ENCODE results near the gene KDM5B. TPM values are rescaled to one million over a fixed set of nuclear protein-coding genes. Genes with fewer than 3 reads are reported as not detected.

The KDM5B gene
- total RNA-seq, 4 donors from 2014 or later, result 74.2 to 113 (median 89.2) TPM

DNA sequence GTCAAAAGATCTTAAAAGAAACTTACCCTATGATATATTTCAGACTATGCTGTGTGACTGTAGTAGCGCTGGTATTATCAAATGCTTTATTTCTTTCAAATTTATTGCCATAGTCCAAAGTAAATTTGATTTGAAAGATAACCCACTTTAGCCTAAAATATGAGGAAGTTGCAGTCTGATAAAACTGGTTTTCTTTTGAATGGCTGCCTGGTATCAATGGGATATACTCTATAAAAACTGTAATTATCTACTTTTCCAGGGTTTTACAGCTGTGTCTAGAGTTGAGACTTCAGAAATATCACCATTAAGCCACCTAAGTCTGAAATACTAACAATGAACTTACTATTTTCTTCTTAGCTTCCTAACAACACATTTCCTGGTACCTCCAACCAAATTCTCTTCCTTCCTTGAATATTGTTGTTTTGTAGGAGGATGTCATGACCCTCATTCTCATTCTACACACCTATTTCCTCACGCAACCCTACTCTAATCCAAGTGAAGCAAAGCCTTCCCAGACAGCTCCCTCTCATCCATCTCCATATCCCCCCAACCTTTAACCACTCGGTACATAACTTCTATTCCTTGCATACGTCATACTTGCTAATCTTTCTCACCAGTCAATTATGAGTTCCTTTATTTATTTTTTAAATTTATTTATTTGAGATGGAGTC lies 17.0 kb downstream of the KDM5B start:
- WGBS, 2 donors, result 88 to 90% methylated on average over 4 of the region's 4 CpGs

DNA sequence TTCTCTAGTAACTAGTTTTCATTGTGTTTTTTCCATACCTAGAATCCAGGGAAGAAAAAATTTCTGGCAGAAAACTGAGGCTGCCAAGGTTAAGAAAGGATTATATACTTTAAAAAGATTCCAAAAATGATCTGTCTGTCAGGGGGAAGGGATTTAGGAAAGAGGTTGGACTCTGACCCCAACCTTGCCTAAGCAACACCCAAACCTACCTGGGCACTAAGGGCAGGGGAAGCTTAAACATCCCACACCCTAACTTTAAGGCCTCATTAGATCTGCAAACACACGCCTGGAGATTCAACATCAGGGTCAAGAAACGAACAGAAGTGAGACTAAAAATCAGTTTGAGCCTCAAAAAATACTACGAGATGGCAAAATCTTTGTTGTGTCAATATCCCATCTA lies 19.4 kb downstream of the KDM5B start:
- intact Hi-C loops (cut with DNase I; ENCODE audit: low total_unique reads), result no loop called here
- no peak for TF ChIP-seq POLR2A (IDR thresholded peaks at IDR 0.05)
- TF ChIP-seq, protein P1, sequence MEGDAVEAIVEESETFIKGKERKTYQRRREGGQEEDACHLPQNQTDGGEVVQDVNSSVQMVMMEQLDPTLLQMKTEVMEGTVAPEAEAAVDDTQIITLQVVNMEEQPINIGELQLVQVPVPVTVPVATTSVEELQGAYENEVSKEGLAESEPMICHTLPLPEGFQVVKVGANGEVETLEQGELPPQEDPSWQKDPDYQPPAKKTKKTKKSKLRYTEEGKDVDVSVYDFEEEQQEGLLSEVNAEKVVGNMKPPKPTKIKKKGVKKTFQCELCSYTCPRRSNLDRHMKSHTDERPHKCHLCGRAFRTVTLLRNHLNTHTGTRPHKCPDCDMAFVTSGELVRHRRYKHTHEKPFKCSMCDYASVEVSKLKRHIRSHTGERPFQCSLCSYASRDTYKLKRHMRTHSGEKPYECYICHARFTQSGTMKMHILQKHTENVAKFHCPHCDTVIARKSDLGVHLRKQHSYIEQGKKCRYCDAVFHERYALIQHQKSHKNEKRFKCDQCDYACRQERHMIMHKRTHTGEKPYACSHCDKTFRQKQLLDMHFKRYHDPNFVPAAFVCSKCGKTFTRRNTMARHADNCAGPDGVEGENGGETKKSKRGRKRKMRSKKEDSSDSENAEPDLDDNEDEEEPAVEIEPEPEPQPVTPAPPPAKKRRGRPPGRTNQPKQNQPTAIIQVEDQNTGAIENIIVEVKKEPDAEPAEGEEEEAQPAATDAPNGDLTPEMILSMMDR (IDR thresholded peaks at IDR 0.05), result no peak
- WGBS, 2 donors, result 81 to 84% methylated on average over 3 of the region's 3 CpGs
- no peak for DNase-seq (ENCODE audit: low spot score in 2 of 2)
- H3K4me3 ChIP-seq (ENCODE audit: low read depth, poor library complexity, severe bottlenecking), result no peak overlapping the region

More for the DNA sequence above, 17.0 kb downstream of the KDM5B start:
- TF ChIP-seq, protein P1 (IDR thresholded peaks at IDR 0.05), result no peak
- no peak for TF ChIP-seq POLR2A (IDR thresholded peaks at IDR 0.05)
- DNase-seq (ENCODE audit: low spot score in 2 of 2), result no peak
- intact Hi-C loops (cut with DNase I; ENCODE audit: low total_unique reads), result loop anchor here (10.0 kb wide), 1 partner anchor 184 kb away; no protein-coding TSS in a partner anchor
- no peak overlapping the region for H3K4me3 ChIP-seq (ENCODE audit: low read depth, poor library complexity, severe bottlenecking)

DNA sequence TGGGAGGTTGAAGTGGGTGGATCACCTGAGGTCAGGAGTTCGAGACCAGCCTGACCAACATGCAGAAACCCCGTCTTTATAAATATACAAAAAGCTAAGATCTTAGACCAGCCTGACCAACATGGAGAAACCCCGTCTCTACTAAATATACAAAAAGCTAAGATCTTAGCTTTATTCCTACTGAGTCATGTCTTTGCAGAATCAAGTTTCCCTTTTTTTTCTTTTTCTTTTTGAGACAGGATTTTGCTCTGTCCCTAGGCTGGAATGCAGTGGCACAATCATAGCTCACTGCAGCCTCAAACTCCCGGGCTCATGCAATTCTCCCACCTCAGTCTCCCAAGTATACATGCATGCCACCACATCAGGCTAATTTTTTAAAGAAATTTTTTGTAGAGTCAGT lies 21.4 kb downstream of the KDM5B start:
- no peak for DNase-seq (ENCODE audit: low spot score in 2 of 2)
- no peak for TF ChIP-seq POLR2A (IDR thresholded peaks at IDR 0.05)
- TF ChIP-seq, protein P1 (IDR thresholded peaks at IDR 0.05), result no peak
- intact Hi-C loops (cut with DNase I; ENCODE audit: low total_unique reads), result no loop called here
- WGBS, 2 donors, result 71 to 85% methylated on average over 4 of the region's 4 CpGs
- H3K4me3 ChIP-seq (ENCODE audit: low read depth, poor library complexity, severe bottlenecking), result no peak overlapping the region

DNA sequence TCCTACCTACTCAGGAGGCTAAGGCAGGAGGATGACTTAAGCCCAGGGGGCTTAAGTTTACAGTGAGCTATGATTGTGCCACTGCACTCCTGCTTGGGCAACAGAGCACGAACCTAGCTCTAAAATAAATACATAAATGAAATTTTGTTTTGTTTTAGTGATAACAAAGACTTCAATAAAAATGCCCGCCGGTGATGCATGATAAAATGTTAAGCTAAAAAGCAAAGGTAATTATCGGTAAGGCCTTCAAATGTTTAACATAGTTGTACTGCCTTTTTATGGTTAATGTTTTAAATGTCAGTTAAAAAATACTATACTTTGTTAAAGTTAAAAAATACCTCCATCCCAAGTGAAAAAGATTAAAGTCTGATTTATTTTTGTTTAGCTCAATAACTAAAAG lies 27.0 kb downstream of the KDM5B start:
- intact Hi-C loops (cut with DNase I; ENCODE audit: low total_unique reads), result no loop called here
- TF ChIP-seq, protein P1 (IDR thresholded peaks at IDR 0.05), result no peak
- no peak for TF ChIP-seq POLR2A (IDR thresholded peaks at IDR 0.05)
- 85 to 89% methylated on average over 4 of the region's 4 CpGs for WGBS, 2 donors

DNA sequence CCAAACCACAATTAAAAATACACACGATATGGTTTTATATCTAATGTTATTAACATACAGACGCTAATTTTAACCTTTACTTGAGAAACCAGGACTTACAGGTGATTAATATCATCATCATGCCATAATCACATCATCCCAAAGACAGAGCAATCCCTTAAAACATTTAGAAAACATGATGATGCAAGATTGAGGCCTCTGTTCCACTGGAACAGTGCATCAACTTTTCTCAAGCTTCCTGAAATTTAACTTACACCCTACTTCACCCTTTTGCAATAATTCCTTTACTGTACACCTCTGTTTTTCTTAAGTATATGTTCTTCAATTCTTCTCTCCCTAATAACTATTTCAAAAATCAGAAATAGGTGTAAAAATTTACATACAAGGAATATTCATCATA lies 38.1 kb downstream of the KDM5B start:
- no peak for DNase-seq (ENCODE audit: low spot score in 2 of 2)
- WGBS, 2 donors, result 89 to 93% methylated on average over 2 of the region's 2 CpGs
- TF ChIP-seq, protein P1 (IDR thresholded peaks at IDR 0.05), result no peak
- no peak for TF ChIP-seq POLR2A (IDR thresholded peaks at IDR 0.05)
- intact Hi-C loops (cut with DNase I; ENCODE audit: low total_unique reads), result no loop called here
- no peak overlapping the region for H3K4me3 ChIP-seq (ENCODE audit: low read depth, poor library complexity, severe bottlenecking)

More for the DNA sequence above, 27.0 kb downstream of the KDM5B start:
- no peak overlapping the region for H3K4me3 ChIP-seq (ENCODE audit: low read depth, poor library complexity, severe bottlenecking)
- no peak for DNase-seq (ENCODE audit: low spot score in 2 of 2)

DNA sequence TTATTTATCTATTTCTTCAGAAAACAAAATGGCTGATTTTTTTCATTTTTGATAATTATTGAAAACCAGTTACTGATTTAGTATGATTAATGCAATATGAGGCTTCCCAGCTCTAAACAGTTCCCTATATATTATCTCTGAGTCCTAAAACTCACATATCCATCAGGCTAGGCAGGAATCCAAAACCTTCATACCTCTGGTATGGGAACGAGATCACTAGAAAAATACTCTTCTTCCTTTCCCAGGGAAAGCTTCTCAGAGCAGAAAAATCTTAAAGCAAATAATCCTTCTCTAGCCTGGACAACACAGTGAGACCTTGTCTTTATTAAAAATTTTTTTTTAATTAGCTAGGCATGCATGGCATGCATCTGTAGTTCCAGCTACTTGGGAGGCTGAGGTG lies 42.5 kb downstream of the KDM5B start:
- no peak for DNase-seq (ENCODE audit: low spot score in 2 of 2)
- intact Hi-C loops (cut with DNase I; ENCODE audit: low total_unique reads), result no loop called here
- H3K4me3 ChIP-seq (ENCODE audit: low read depth, poor library complexity, severe bottlenecking), result no peak overlapping the region
- WGBS, 2 donors, result 87 to 94% methylated on average over 1 of the region's 1 CpG
- TF ChIP-seq POLR2A (IDR thresholded peaks at IDR 0.05), result no peak
- TF ChIP-seq, protein P1 (IDR thresholded peaks at IDR 0.05), result no peak
